ENCODE results near the gene ZFP1. TPM values are rescaled to one million over a fixed set of nuclear protein-coding genes. Genes with fewer than 3 reads are reported as not detected.

Gene ZFP1
- total RNA-seq, 6 experiments from 2014 or later: 3.7 to 18.6 (median 9.3) TPM

- peaks cover 0 to 5% (median 0%) of the 10 kb centered on the region in 4 donors for H3K36me3 ChIP-seq
- intact Hi-C loops (cut with DNase I): loop anchor here in 1 of 2 donors (10.0 kb wide), 1 partner anchor 124 kb away; the partner anchor contains the start of gene ZNRF1
- H3K27ac ChIP-seq: peak overlapping the region; percentile 48 to 90 (median 81)
- DNase-seq (peak in 1 of 3 donors; percentile 14), ATAC-seq (peak in 1 of 4 donors; percentile 28)
- peaks cover 0 to 4% (median 0%) of the 10 kb centered on the region in 4 donors for H3K9me3 ChIP-seq
- H3K4me3 ChIP-seq: peak overlapping the region; percentile 33 to 62 (median 51)
- peaks cover 0 to 24% (median 0%) of the 10 kb centered on the region in 4 donors for H3K4me1 ChIP-seq
- TF ChIP-seq, protein P1, sequence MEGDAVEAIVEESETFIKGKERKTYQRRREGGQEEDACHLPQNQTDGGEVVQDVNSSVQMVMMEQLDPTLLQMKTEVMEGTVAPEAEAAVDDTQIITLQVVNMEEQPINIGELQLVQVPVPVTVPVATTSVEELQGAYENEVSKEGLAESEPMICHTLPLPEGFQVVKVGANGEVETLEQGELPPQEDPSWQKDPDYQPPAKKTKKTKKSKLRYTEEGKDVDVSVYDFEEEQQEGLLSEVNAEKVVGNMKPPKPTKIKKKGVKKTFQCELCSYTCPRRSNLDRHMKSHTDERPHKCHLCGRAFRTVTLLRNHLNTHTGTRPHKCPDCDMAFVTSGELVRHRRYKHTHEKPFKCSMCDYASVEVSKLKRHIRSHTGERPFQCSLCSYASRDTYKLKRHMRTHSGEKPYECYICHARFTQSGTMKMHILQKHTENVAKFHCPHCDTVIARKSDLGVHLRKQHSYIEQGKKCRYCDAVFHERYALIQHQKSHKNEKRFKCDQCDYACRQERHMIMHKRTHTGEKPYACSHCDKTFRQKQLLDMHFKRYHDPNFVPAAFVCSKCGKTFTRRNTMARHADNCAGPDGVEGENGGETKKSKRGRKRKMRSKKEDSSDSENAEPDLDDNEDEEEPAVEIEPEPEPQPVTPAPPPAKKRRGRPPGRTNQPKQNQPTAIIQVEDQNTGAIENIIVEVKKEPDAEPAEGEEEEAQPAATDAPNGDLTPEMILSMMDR (IDR thresholded peaks at IDR 0.05): no peak
- TF ChIP-seq POLR2A (IDR thresholded peaks at IDR 0.05): no peak
- 47% methylated on average over 6 of the region's 6 CpGs for WGBS (ENCODE audit: insufficient coverage, low coverage, low lambda C conversion rate, missing lambda C conversion rate)
- H3K27me3 ChIP-seq: no peaks in the 10 kb centered on the region
Observed at GRCh38 chr16:75118943-75119539, 29.3 kb upstream of the ZFP1 start.

- Histone ChIP-seq H3K27me3 (no peaks in the 10 kb centered on the region), H3K27ac (peak overlapping the region; percentile 48 to 90 (median 81)), H3K4me1 (peaks cover 0 to 19% (median 0%) of the 10 kb centered on the region in 4 donors), H3K9me3 (peaks cover 0 to 4% (median 0%) of the 10 kb centered on the region in 4 donors), H3K4me3 (peak overlapping the region; percentile 33 to 62 (median 51)), H3K36me3 (no peaks in the 10 kb centered on the region)
- intact Hi-C loops (cut with DNase I): no loop called here
- TF ChIP-seq, protein P1 (IDR thresholded peaks at IDR 0.05): no peak
- no peak for TF ChIP-seq POLR2A (IDR thresholded peaks at IDR 0.05)
- DNase-seq: no peak
- ATAC-seq: peak; percentile 26 to 58 (median 37)
- WGBS (ENCODE audit: insufficient coverage, low coverage, low lambda C conversion rate, missing lambda C conversion rate): 19% methylated on average over 4 of the region's 4 CpGs
Observed at GRCh38 chr16:75120253-75120652, 28.1 kb upstream of the ZFP1 start.

DNA sequence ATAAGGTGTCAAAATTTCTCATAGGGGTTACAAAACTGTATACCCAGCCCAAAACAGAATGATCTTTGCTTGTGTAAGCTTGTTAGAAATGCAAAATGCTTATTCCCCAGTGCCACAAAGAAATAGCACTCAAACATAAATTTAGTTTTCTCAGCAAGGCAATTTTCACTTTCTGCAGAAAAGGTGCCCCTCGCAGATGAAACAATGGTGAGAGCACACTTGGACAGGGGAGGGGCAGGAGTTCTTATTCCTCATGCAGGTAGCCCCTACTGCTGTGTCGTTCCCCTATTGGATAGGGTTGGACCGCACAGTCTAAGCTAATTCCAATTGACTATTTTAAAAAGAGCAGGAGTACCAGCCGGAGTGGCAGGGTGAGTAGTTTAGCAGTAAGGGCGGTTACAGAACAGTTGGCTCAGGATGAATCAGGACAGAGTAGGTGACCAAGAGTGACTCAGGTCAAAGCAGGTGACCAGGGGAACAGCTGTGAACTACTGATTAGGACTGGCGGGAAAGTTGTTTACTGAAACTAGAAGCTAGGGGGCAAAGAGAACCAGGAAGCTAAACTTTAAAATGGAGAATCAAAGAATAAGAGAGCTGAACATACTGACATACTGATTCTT, 26.3 kb upstream of the ZFP1 start:
- peaks cover 0 to 4% (median 0%) of the 10 kb centered on the region in 4 donors for H3K9me3 ChIP-seq
- no peak overlapping the region for H3K4me3 ChIP-seq
- peak in 1 of 3 donors; percentile 16 for DNase-seq
- peaks cover 0 to 24% (median 0%) of the 10 kb centered on the region in 4 donors for H3K4me1 ChIP-seq
- H3K36me3 ChIP-seq: peaks cover 0 to 4% (median 0%) of the 10 kb centered on the region in 4 donors
- no peak overlapping the region for H3K27ac ChIP-seq
- peak in 2 of 4 donors; percentile 19 to 43 for ATAC-seq
- intact Hi-C loops (cut with DNase I): no loop called here
- WGBS (ENCODE audit: insufficient coverage, low coverage, low lambda C conversion rate, missing lambda C conversion rate): 63% methylated on average over 6 of the region's 6 CpGs
- TF ChIP-seq, protein P1 (IDR thresholded peaks at IDR 0.05): no peak
- no peak for TF ChIP-seq POLR2A (IDR thresholded peaks at IDR 0.05)
- no peaks in the 10 kb centered on the region for H3K27me3 ChIP-seq

GRCh38 chr16:75122609-75123008, 25.7 kb upstream of the ZFP1 start:
- ATAC-seq (no peak), DNase-seq (no peak)
- no peak overlapping the region for H3K27ac ChIP-seq
- TF ChIP-seq, protein P1 (IDR thresholded peaks at IDR 0.05): no peak
- TF ChIP-seq POLR2A (IDR thresholded peaks at IDR 0.05): no peak
- H3K36me3 ChIP-seq: peaks cover 0 to 9% (median 0%) of the 10 kb centered on the region in 4 donors
- H3K9me3 ChIP-seq: peaks cover 0 to 4% (median 0%) of the 10 kb centered on the region in 4 donors
- H3K4me1 ChIP-seq: peaks cover 0 to 19% (median 0%) of the 10 kb centered on the region in 4 donors
- no peaks in the 10 kb centered on the region for H3K27me3 ChIP-seq
- intact Hi-C loops (cut with DNase I): no loop called here
- no peak overlapping the region for H3K4me3 ChIP-seq
- WGBS (ENCODE audit: insufficient coverage, low coverage, low lambda C conversion rate, missing lambda C conversion rate): 100% methylated on average over 1 of the region's 1 CpG
